Measurements from ENCODE around the gene PUS1.

Gene PUS1

GRCh38 chr12:131986910-131987309 is 57.8 kb downstream of the PUS1 start:
- H3K27me3 ChIP-seq (ENCODE audit: insufficient read depth, low read depth, severe bottlenecking) = no peaks in the 10 kb centered on the region
- H3K9me3 ChIP-seq (ENCODE audit: severe bottlenecking) = no peaks in the 10 kb centered on the region
- no peak for TF ChIP-seq CTCF (IDR thresholded peaks at IDR 0.05; ENCODE audit: low read depth, low read length)
- no peak for DNase-seq
- H3K4me3 ChIP-seq (ENCODE audit: low read depth, low read length) = no peak overlapping the region
- H3K27ac ChIP-seq = no peak overlapping the region
- peaks cover 73% of the 10 kb centered on the region for H3K36me3 ChIP-seq

- peaks cover 73% of the 10 kb centered on the region for H3K36me3 ChIP-seq
- no peak overlapping the region for H3K4me3 ChIP-seq (ENCODE audit: low read depth, low read length)
- DNase-seq = no peak
- no peaks in the 10 kb centered on the region for H3K27me3 ChIP-seq (ENCODE audit: insufficient read depth, low read depth, severe bottlenecking)
- no peaks in the 10 kb centered on the region for H3K9me3 ChIP-seq (ENCODE audit: severe bottlenecking)
- no peak overlapping the region for H3K27ac ChIP-seq
- TF ChIP-seq CTCF (IDR thresholded peaks at IDR 0.05; ENCODE audit: low read depth, low read length) = no peak
Measured at GRCh38 chr12:131987552-131987951, 58.5 kb downstream of the PUS1 start.

- no peak overlapping the region for H3K27ac ChIP-seq
- H3K27me3 ChIP-seq (ENCODE audit: insufficient read depth, low read depth, severe bottlenecking) = no peaks in the 10 kb centered on the region
- no peak overlapping the region for H3K4me3 ChIP-seq (ENCODE audit: low read depth, low read length)
- H3K36me3 ChIP-seq = peaks cover 76% of the 10 kb centered on the region
- no peak for DNase-seq
- no peak for TF ChIP-seq CTCF (IDR thresholded peaks at IDR 0.05; ENCODE audit: low read depth, low read length)
- H3K9me3 ChIP-seq (ENCODE audit: severe bottlenecking) = no peaks in the 10 kb centered on the region
Measured at GRCh38 chr12:131988054-131988796, 59.1 kb downstream of the PUS1 start.

GRCh38 chr12:131989021-131989420 is 59.9 kb downstream of the PUS1 start:
- Histone ChIP-seq H3K27me3 (ENCODE audit: insufficient read depth, low read depth, severe bottlenecking) (no peaks in the 10 kb centered on the region), H3K27ac (no peak overlapping the region), H3K36me3 (peaks cover 78% of the 10 kb centered on the region), H3K4me3 (ENCODE audit: low read depth, low read length) (no peak overlapping the region), H3K9me3 (ENCODE audit: severe bottlenecking) (no peaks in the 10 kb centered on the region)
- no peak for DNase-seq
- TF ChIP-seq CTCF (IDR thresholded peaks at IDR 0.05; ENCODE audit: low read depth, low read length) = no peak

GRCh38 chr12:131990066-131990979 is 61.2 kb downstream of the PUS1 start:
- Histone ChIP-seq H3K9me3 (ENCODE audit: severe bottlenecking) (no peaks in the 10 kb centered on the region), H3K27me3 (ENCODE audit: insufficient read depth, low read depth, severe bottlenecking) (no peaks in the 10 kb centered on the region), H3K27ac (no peak overlapping the region), H3K36me3 (peaks cover 82% of the 10 kb centered on the region), H3K4me3 (ENCODE audit: low read depth, low read length) (no peak overlapping the region)
- TF ChIP-seq CTCF (IDR thresholded peaks at IDR 0.05; ENCODE audit: low read depth, low read length) = no peak
- no peak for DNase-seq
